ENCODE results near the gene DEFB108B.
"Not testable (repeated sequence)": the region's sequence is repeated elsewhere in the genome, so short reads cannot be mapped to it uniquely, and the experiment has no call there.

The DEFB108B gene, protein sequence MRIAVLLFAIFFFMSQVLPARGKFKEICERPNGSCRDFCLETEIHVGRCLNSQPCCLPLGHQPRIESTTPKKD

GRCh38 chr11:71832811-71833210, at the start of gene DEFB108B:
DEFB108B (plus strand) TSS chr11:71833200; CDS start chr11:71833200, 0 bp downstream.
- in situ Hi-C loops (cut with MboI; ENCODE audit: low sequenced_read_pairs) = not testable (repeated sequence)

- in situ Hi-C loops (cut with MboI; ENCODE audit: low sequenced_read_pairs) = not testable (repeated sequence)
These were observed 46.7 kb upstream of the DEFB108B start for GRCh38 chr11:71786114-71786847.

GRCh38 chr11:71786848-71787097, 46.2 kb upstream of the DEFB108B start:
- in situ Hi-C loops (cut with MboI; ENCODE audit: low sequenced_read_pairs) = not testable (repeated sequence)

GRCh38 chr11:71787098-71787823, 45.7 kb upstream of the DEFB108B start:
- in situ Hi-C loops (cut with MboI; ENCODE audit: low sequenced_read_pairs) = no loop called here

DNA sequence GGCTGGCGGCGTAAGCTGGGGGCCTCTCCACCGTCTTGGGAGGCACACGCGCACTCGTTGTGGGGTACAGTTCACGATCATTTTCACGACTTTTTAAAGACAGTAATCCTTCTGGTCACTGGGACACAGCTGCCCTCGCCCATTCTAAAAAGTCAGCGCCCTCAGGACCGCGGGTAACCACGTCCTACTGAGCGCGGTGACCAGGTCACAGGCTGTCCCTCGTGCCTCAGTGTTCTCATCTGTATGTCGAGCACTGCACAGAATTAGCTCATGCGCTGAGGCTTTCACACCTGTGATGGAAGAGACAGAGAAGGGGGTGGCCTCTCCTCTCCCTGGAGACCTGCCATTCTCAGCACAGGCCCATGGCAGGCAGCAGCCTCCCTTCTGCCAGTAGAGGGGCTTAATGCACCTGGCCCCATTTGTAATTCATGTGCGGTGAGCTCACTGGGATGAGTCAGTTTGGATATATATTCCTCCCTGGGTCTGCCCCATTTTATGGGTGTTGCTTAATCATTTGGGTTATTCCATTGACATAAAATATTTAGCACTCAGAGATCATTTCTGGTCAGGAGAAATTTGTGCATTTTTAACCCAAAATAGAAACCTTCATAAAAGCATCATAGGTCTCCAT, 45.1 kb upstream of the DEFB108B start:
- in situ Hi-C loops (cut with MboI; ENCODE audit: low sequenced_read_pairs) = not testable (repeated sequence)

GRCh38 chr11:71789444-71790196, 43.4 kb upstream of the DEFB108B start:
- in situ Hi-C loops (cut with MboI; ENCODE audit: low sequenced_read_pairs) = loop anchor here (10.0 kb wide), 1 partner anchor 645 kb away; the partner anchor contains the start of gene CLPB

DNA sequence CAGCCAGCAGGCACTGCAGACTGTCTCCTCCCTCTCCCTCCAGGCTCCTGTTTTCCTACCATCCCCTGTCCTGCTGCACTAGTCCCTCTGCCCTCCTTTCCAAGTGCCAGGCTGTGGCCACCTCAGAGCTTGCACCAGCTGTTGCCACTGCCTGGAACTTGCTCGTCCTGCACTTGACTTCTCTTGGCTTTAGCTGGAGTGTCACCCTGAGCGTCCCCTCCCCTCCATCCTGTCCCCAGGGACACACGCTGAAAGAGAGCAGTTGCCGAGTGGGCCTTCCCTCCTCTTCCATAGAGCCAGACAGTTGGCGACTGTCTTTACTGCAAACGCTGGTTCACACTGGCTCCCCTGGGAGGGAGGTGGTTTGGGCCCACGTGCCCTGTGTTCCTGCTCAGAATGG, 41.9 kb upstream of the DEFB108B start:
- in situ Hi-C loops (cut with MboI; ENCODE audit: low sequenced_read_pairs) = loop anchor here (10.0 kb wide), 1 partner anchor 644 kb away; the partner anchor contains the start of gene CLPB

GRCh38 chr11:71792621-71793235, 40.3 kb upstream of the DEFB108B start:
- in situ Hi-C loops (cut with MboI; ENCODE audit: low sequenced_read_pairs) = loop anchor here (10.0 kb wide), 1 partner anchor 642 kb away; the partner anchor contains the start of gene CLPB

DNA sequence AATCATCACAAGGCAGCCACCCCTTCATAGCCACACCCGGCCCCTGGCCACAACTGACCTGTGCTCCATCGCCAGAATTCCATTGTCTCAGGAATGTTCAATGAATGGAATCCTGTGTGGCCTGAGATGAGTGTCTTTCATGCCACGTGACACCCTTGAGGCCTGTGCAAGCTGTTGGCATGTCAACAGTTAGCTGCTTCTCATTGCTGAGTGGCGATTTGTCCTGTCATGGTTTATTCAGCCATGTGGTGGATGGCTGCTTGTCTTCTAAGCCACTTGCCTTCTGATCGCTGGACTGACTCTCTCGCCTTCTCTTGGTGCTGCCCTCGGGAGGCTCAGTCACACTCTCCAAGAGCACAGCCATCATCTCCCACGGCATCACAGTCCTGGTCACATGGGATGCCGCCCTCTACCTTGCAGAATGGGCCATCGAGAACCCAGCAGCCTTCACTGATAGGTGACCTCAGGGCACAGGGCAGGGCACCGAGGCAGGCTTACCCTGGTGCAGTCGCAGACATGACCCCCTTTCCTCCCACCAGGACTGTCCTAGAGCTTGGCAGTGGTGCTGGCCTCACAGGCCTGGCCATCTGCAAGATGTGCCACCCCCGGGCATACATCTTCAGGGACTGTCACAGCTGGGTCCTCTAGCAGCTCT, 38.5 kb upstream of the DEFB108B start:
- in situ Hi-C loops (cut with MboI; ENCODE audit: low sequenced_read_pairs) = loop anchor here (10.0 kb wide), 1 partner anchor 640 kb away; the partner anchor contains the start of gene CLPB

DNA sequence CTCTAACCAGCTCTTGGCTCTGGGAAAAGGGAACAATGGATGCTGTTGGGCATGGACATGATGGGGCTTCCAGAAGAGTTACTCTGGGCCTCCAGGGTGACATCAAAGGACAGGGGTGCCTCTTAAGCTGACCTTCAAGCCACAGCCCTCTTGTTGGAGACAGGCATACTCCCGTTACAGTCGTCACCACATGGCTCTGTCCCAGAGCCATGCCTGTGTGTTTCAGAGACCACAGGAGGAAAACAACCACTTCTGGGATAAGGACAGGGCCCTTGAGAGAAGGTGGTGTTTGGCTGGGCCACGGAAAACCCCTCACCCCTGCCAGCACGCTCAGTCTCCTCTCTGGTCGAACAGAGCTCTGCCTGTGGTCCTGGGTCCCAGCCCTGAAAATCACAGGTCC, 37.8 kb upstream of the DEFB108B start:
- in situ Hi-C loops (cut with MboI; ENCODE audit: low sequenced_read_pairs) = loop anchor here (10.0 kb wide), 1 partner anchor 640 kb away; the partner anchor contains the start of gene CLPB

- in situ Hi-C loops (cut with MboI; ENCODE audit: low sequenced_read_pairs) = loop anchor here (10.0 kb wide), 1 partner anchor 639 kb away; the partner anchor contains the start of gene CLPB
These were observed 37.0 kb upstream of the DEFB108B start for GRCh38 chr11:71796016-71796415.

GRCh38 chr11:71796781-71797180, 36.2 kb upstream of the DEFB108B start:
- in situ Hi-C loops (cut with MboI; ENCODE audit: low sequenced_read_pairs) = loop anchor here (10.0 kb wide), 1 partner anchor 638 kb away; the partner anchor contains the start of gene CLPB

DNA sequence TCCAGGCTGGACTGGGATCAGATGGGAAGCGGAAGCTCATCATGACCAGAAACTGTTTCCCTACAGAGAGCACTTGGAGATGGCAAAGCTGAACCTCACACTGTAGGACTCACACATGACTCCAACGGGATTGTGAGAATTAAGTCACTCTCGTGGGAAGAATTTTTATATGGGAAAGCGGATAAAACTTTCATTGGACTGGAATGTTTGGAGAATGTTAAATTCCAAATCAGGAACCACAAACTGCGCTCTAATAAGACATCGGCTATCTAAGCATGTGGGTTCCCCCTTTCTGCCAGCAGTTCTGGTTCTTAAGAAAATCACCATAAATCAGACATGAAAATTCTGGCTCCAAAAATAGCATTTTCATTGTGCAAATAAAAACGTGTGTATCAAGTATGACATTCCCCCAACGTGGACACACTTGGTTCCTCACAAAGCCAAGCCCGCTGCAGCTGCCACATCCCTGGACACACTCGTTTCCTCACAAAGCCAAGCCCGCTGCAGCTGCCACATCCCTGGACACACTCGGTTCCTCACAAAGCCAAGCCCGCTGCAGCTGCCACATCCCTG, 33.4 kb upstream of the DEFB108B start:
- in situ Hi-C loops (cut with MboI; ENCODE audit: low sequenced_read_pairs) = loop anchor here (10.0 to 25.0 kb wide), 2 partner anchors 363 to 635 kb away; partner anchors contain the start of gene CLPB

DNA sequence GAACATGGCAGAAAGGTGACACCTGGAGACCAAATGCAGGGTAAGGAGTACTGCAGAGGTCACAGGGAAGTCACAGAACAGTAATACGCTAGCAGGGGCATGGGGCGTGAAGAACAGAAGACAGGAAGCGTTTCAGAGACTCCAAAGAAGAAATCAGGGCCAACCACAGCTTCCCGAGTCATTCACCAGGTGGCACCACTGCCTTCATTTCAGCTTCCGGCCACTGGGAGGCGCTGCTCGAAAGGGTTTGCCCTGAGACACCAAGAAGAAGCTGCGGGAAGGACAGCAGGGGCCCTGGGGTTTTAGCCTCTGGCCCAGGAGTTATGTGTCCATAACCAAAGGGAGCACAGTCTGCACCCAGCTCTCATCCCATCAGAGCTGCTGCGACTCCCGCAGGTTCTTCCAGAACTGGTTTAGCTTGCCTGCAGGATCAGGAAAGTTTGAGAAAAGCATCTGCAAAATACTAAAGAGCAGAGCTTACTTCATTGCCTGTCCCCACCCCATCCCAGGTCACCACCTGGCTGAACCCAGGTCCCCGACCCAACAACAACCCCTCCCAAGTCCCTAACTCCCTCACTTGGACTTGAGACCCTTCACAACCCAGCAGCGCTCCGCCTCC, 32.6 kb upstream of the DEFB108B start:
- in situ Hi-C loops (cut with MboI; ENCODE audit: low sequenced_read_pairs) = loop anchor here (25.0 kb wide), 1 partner anchor 362 kb away; no protein-coding TSS in a partner anchor

GRCh38 chr11:71801026-71801425, 32.0 kb upstream of the DEFB108B start:
- in situ Hi-C loops (cut with MboI; ENCODE audit: low sequenced_read_pairs) = loop anchor here (25.0 kb wide), 1 partner anchor 361 kb away; no protein-coding TSS in a partner anchor

- in situ Hi-C loops (cut with MboI; ENCODE audit: low sequenced_read_pairs) = loop anchor here (25.0 kb wide), 1 partner anchor 359 kb away; no protein-coding TSS in a partner anchor
These were observed 30.1 kb upstream of the DEFB108B start for GRCh38 chr11:71802874-71803273.

DNA sequence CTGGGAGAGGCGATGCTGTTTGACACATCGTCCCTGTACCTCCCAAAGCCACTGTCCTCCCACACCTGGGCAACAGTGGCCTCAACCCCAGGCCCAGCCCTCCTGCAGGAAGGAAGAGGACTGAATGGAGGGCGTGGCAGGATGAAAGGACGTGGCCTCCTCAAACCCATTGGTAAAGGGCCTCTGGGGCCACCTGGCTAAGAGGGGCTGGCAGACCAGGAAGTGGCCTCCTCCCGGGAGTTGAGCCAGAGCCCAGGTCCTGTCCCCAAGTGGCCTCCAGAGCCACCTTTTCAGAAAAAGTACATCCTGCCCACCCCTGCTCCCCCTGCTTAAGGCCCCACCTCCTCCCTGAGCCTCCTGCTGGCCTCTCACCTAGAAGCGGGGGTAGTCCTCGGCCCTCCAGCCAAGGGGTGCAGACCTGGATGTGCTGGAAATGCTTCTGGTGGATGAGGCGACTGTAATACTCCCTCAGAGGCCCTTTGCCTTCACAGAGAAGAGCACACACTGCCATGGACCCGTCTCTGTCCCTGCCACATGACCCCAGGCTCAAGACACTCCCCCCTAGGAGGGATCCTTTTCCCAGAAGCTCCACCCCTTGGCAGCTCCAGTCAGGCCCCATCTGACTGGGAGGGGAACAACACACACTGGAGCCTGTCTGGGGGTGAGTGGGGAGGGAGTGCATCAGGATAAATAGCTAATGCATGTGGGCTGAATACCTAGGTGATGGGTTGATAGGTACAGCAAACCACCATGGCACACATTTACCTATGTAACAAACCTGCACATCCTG, 28.6 kb upstream of the DEFB108B start:
- in situ Hi-C loops (cut with MboI; ENCODE audit: low sequenced_read_pairs) = loop anchor here (25.0 kb wide), 1 partner anchor 358 kb away; no protein-coding TSS in a partner anchor

- in situ Hi-C loops (cut with MboI; ENCODE audit: low sequenced_read_pairs) = loop anchor here (25.0 kb wide), 1 partner anchor 350 kb away; no protein-coding TSS in a partner anchor
These were observed 20.5 kb upstream of the DEFB108B start for GRCh38 chr11:71812529-71812928.

Measured in HL-60/S4 (cell line).